SK-N-MC (cell line): ENCODE data around the gene ACOX3.

Experiments used
- EZH2 ChIP-seq: fragments of 200-600 bp; sonication (generic); IDR thresholded peaks from one replicate; pipeline ENCODE4 v1.6.1; 2017; ENCODE audit warnings: antibody characterized with exemption
- FOXP2 ChIP-seq: optimal IDR thresholded peaks from 2 replicates; pipeline ENCODE3; 2011; ENCODE audit warnings: mild to moderate bottlenecking, moderate library complexity; ENCODE audit not compliant: insufficient read depth; ENCODE audit errors: extremely low read length, control extremely low read depth
- POLR2AphosphoS5 ChIP-seq: IDR thresholded peaks from 2 replicates; pipeline ENCODE4 v1.6.1; 2012; ENCODE audit warnings: mild to moderate bottlenecking, low read depth, low read length, borderline replicate concordance

DNA sequence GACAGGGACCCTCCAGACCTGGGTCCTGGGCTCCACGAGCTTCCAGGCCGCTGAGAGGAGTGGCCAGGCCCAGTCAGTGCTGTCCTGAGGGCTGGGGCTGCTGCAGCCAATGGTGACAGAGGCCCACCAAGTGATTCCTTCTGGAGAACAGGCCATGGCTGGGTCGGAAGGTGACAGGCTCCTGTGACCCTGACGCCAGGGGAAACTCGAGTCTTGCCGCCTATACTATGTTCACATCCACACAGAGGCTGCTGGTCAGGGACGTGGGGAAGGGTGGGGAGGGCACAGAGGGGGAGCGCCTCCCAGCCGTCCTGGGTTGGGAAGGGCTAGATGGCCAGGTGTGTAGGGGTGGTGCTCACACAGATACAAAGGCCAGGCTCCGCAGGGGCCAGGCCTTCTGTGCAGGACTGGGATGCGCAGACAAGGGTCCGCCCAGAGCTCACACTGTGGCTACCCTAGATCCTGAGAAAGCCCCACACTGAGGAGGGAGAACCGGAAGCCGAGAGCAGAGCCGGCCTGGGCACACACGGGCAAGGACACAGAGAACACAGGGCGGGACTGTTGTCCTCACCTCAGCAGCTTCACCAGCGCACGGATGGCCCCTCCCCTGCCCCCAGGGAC is 89.6 kb downstream of the ACOX3 start:
- TF ChIP-seq EZH2 (no peak), POLR2AphosphoS5 (no peak), FOXP2 (no peak)
